HEK293 (cell line): ENCODE measurements around the gene ZNF12.

Experiments
- CTCF ChIA-PET: fragments of 350-600 bp; formaldehyde crosslinking; extraction: SDS; loops from one replicate; lab custom pipeline; 2021; ENCODE audit warnings: antibody characterized with exemption; lab: Yijun Ruan, JAX
- POLR2A ChIA-PET: fragments of 300-600 bp; formaldehyde crosslinking; extraction: SDS; loops from one replicate; lab custom pipeline; 2020; ENCODE audit warnings: antibody characterized with exemption, inconsistent platforms; lab: Yijun Ruan, JAX
- H3K27ac ChIP-seq: fragments of 200-500 bp; sonication (Bioruptor generic); 2 replicates; pipeline ENCODE4 v1.5.1; 2014; ENCODE audit warnings: low read depth, low read length, control low read depth, inconsistent platforms; ENCODE audit errors: extremely low read depth
- H3K36me3 ChIP-seq, 2 experiments: fragments of 200-500 bp in 1 of 2; sonication (Bioruptor generic) in 1 of 2; 1 replicate in 1 of 2; 2 replicates in 1 of 2; pipeline ENCODE4 v1.5.1; 2014 to 2017; ENCODE audit warnings: inconsistent platforms in 2 of 2, low read length in 2 of 2; ENCODE audit not compliant: control insufficient read depth in 2 of 2, insufficient read depth in 1 of 2
- H3K4me1 ChIP-seq: fragments of 200-500 bp; sonication (Bioruptor generic); 2 replicates; pipeline ENCODE4 v1.5.1; 2014; ENCODE audit warnings: mild to moderate bottlenecking, low read length, inconsistent platforms; ENCODE audit not compliant: control insufficient read depth, insufficient read depth
- H3K4me3 ChIP-seq: 2 replicates; pipeline ENCODE4 v1.5.1; 2011; ENCODE audit warnings: low read depth, mild to moderate bottlenecking, control low read depth, low read length, moderate library complexity
- H3K9me3 ChIP-seq: fragments of 200-500 bp; sonication (Bioruptor generic); 2 replicates; pipeline ENCODE4 v1.5.1; 2014; ENCODE audit warnings: low read depth, low read length, inconsistent platforms; ENCODE audit not compliant: control insufficient read depth, insufficient read depth
- GFI1B ChIP-seq: fragments of 450-650 bp; formaldehyde crosslinking; IDR thresholded peaks from 2 replicates; pipeline ENCODE4 v1.5.1; 2016; ENCODE audit warnings: missing biosample characterization, missing genetic modification characterization
- HOXC10 ChIP-seq: sonication (generic); formaldehyde crosslinking; IDR thresholded peaks from 2 replicates; pipeline ENCODE4 v1.8.1; 2023; ENCODE audit warnings: mild to moderate bottlenecking, missing genetic modification reagents
- KLF1 ChIP-seq: fragments of 450-650 bp; formaldehyde crosslinking; IDR thresholded peaks from 2 replicates; pipeline ENCODE4 v1.5.1; 2016; ENCODE audit warnings: missing biosample characterization, missing genetic modification characterization
- KLF8 ChIP-seq: fragments of 450-650 bp; formaldehyde crosslinking; IDR thresholded peaks from 2 replicates; pipeline ENCODE4 v1.5.1; 2016; ENCODE audit warnings: missing biosample characterization, missing genetic modification characterization
- KLF9 ChIP-seq: fragments of 450-650 bp; formaldehyde crosslinking; IDR thresholded peaks from 2 replicates; pipeline ENCODE4 v1.5.1; 2016; ENCODE audit warnings: missing biosample characterization, missing genetic modification characterization, low read depth
- PBX3 ChIP-seq: sonication (generic); formaldehyde crosslinking; IDR thresholded peaks from 2 replicates; pipeline ENCODE4 v1.8.1; 2022; ENCODE audit warnings: mild to moderate bottlenecking, moderate library complexity, missing genetic modification reagents
- SCRT1 ChIP-seq: fragments of 450-650 bp; formaldehyde crosslinking; IDR thresholded peaks from 2 replicates; pipeline ENCODE4 v1.5.1; 2016; ENCODE audit warnings: missing biosample characterization, missing genetic modification characterization, borderline replicate concordance
- SCRT2 ChIP-seq: fragments of 450-650 bp; formaldehyde crosslinking; IDR thresholded peaks from 2 replicates; pipeline ENCODE4 v1.5.1; 2016; ENCODE audit warnings: missing biosample characterization, missing genetic modification characterization
- SETDB1 ChIP-seq: IDR thresholded peaks from one replicate; pipeline ENCODE4 v1.6.1; 2017; ENCODE audit warnings: mild to moderate bottlenecking, low read length, moderate library complexity, mixed read lengths; ENCODE audit not compliant: insufficient read length
- SP2 ChIP-seq: fragments of 450-650 bp; formaldehyde crosslinking; IDR thresholded peaks from 2 replicates; pipeline ENCODE4 v1.5.1; 2016; ENCODE audit warnings: missing biosample characterization, missing genetic modification characterization
- WT1 ChIP-seq: fragments of 450-650 bp; formaldehyde crosslinking; IDR thresholded peaks from 2 replicates; pipeline ENCODE4 v1.5.1; 2016; ENCODE audit warnings: missing biosample characterization, missing genetic modification characterization
- ZBTB8A ChIP-seq: fragments of 450-650 bp; formaldehyde crosslinking; IDR thresholded peaks from 2 replicates; pipeline ENCODE4 v1.5.1; 2016; ENCODE audit warnings: missing biosample characterization, missing genetic modification characterization
- ZEB2 ChIP-seq: fragments of 450-650 bp; formaldehyde crosslinking; IDR thresholded peaks from 2 replicates; pipeline ENCODE4 v1.5.1; 2016; ENCODE audit warnings: missing biosample characterization, missing genetic modification characterization
- ZNF175 ChIP-seq: fragments of 450-650 bp; formaldehyde crosslinking; IDR thresholded peaks from 2 replicates; pipeline ENCODE4 v1.5.1; 2016; ENCODE audit warnings: missing biosample characterization, missing genetic modification characterization
- ZNF214 ChIP-seq: fragments of 450-650 bp; formaldehyde crosslinking; IDR thresholded peaks from 2 replicates; pipeline ENCODE4 v1.5.1; 2017; ENCODE audit warnings: missing biosample characterization, mild to moderate bottlenecking, missing genetic modification characterization, borderline replicate concordance
- ZNF221 ChIP-seq: fragments of 450-650 bp; formaldehyde crosslinking; IDR thresholded peaks from 2 replicates; pipeline ENCODE4 v1.5.1; 2017; ENCODE audit warnings: missing biosample characterization, missing genetic modification characterization, borderline replicate concordance
- ZNF23 ChIP-seq: fragments of 450-650 bp; formaldehyde crosslinking; IDR thresholded peaks from 2 replicates; pipeline ENCODE4 v1.5.1; 2016; ENCODE audit warnings: missing biosample characterization, missing genetic modification characterization, borderline replicate concordance
- ZNF274 ChIP-seq, 2 experiments: fragments of 200-500 bp in 1 of 2; fragments of 450-650 bp in 1 of 2; sonication (Bioruptor generic) in 1 of 2; formaldehyde crosslinking in 1 of 2; IDR thresholded peaks; 2 replicates each; pipeline versions ENCODE4 v1.5.1 to v1.6.1; 2014 to 2016; ENCODE audit warnings: borderline replicate concordance in 1 of 2, inconsistent platforms in 1 of 2, low read length in 1 of 2, missing biosample characterization in 1 of 2, missing genetic modification characterization in 1 of 2
- ZNF362 ChIP-seq: fragments of 450-650 bp; formaldehyde crosslinking; IDR thresholded peaks from 2 replicates; pipeline ENCODE4 v1.5.1; 2016; ENCODE audit warnings: missing biosample characterization, missing genetic modification characterization
- ZNF391 ChIP-seq: fragments of 450-650 bp; formaldehyde crosslinking; IDR thresholded peaks from 2 replicates; pipeline ENCODE4 v1.5.1; 2016; ENCODE audit warnings: low read depth, missing biosample characterization, missing genetic modification characterization, borderline replicate concordance
- ZNF404 ChIP-seq: fragments of 450-650 bp; formaldehyde crosslinking; IDR thresholded peaks from 2 replicates; pipeline ENCODE4 v1.5.1; 2017; ENCODE audit warnings: missing biosample characterization, missing genetic modification characterization
- ZNF658 ChIP-seq: fragments of 450-650 bp; formaldehyde crosslinking; IDR thresholded peaks from 2 replicates; pipeline ENCODE4; 2016; ENCODE audit warnings: missing biosample characterization, missing genetic modification characterization
- ZSCAN30 ChIP-seq: fragments of 450-650 bp; IDR thresholded peaks from 2 replicates; pipeline ENCODE4 v1.5.1; 2018; ENCODE audit warnings: missing biosample characterization, mild to moderate bottlenecking, missing genetic modification characterization, moderate library complexity
- TF ChIP-seq, protein P1 (sequence below): fragments of 450-650 bp; formaldehyde crosslinking; IDR thresholded peaks from 2 replicates; pipeline ENCODE4 v1.5.1; 2016; ENCODE audit warnings: missing biosample characterization, missing genetic modification characterization, borderline replicate concordance
- TF ChIP-seq, protein P2 (sequence below): fragments of 450-650 bp; formaldehyde crosslinking; IDR thresholded peaks from 2 replicates; pipeline ENCODE4 v1.5.1; 2017; ENCODE audit warnings: missing biosample characterization, missing genetic modification characterization

ZNF12 gene

GRCh38 chr7:6700793-6701192, 6.0 kb downstream of the ZNF12 start:
- peaks cover 51 to 88% of the 10 kb centered on the region in 2 experiments for H3K36me3 ChIP-seq
- H3K4me3 ChIP-seq, result no peak overlapping the region
- no peak for TF ChIP-seq HOXC10 (CRISPR knock-in tag)
- TF ChIP-seq ZNF404 (tag by site-specific recombination), result no peak
- no peak for TF ChIP-seq ZBTB8A (tag by site-specific recombination)
- no peak for TF ChIP-seq WT1 (tag by site-specific recombination)
- TF ChIP-seq ZNF274 (IDR thresholded peaks at IDR 0.05; ENCODE audit: low read length), result no peak
- no peak for TF ChIP-seq ZNF274 (tag by site-specific recombination; IDR thresholded peaks at IDR 0.05; ENCODE audit: borderline replicate concordance)
- TF ChIP-seq, protein P1, sequence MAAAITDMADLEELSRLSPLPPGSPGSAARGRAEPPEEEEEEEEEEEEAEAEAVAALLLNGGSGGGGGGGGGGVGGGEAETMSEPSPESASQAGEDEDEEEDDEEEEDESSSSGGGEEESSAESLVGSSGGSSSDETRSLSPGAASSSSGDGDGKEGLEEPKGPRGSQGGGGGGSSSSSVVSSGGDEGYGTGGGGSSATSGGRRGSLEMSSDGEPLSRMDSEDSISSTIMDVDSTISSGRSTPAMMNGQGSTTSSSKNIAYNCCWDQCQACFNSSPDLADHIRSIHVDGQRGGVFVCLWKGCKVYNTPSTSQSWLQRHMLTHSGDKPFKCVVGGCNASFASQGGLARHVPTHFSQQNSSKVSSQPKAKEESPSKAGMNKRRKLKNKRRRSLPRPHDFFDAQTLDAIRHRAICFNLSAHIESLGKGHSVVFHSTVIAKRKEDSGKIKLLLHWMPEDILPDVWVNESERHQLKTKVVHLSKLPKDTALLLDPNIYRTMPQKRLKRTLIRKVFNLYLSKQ (tag by site-specific recombination), result no peak
- no peak for TF ChIP-seq ZNF175 (tag by site-specific recombination)
- no peak for TF ChIP-seq GFI1B (tag by site-specific recombination)
- TF ChIP-seq ZEB2 (tag by site-specific recombination), result no peak
- no peak for TF ChIP-seq ZNF221 (tag by site-specific recombination)
- TF ChIP-seq SP2, result no peak
- no peak for TF ChIP-seq KLF9 (tag by site-specific recombination)
- TF ChIP-seq ZNF23 (tag by site-specific recombination), result no peak
- no peak for TF ChIP-seq ZNF362 (tag by site-specific recombination)
- no peak for TF ChIP-seq ZNF214 (tag by site-specific recombination)
- TF ChIP-seq, all 188 proteins: peak for 0
- ChIA-PET CTCF (interaction anchor here (0.6 kb wide), 1 partner anchor 41 kb away, joined by 3 read pairs; no protein-coding TSS in a partner anchor), POLR2A (no interaction called here)
- H3K9me3 ChIP-seq, result peaks cover 3% of the 10 kb centered on the region; the same call in 1 of the 2 replicates
- H3K27ac ChIP-seq, result no peak overlapping the region
- H3K4me1 ChIP-seq, result no peaks in the 10 kb centered on the region

- TF ChIP-seq ZNF391 (tag by site-specific recombination) (no peak), PBX3 (CRISPR knock-in tag) (no peak), ZNF274 (IDR thresholded peaks at IDR 0.05; ENCODE audit: low read length) (no peak), ZNF274 (tag by site-specific recombination; IDR thresholded peaks at IDR 0.05; ENCODE audit: borderline replicate concordance) (peak; percentile 94), ZNF658 (tag by site-specific recombination) (no peak), KLF8 (tag by site-specific recombination) (no peak), SCRT2 (tag by site-specific recombination) (peak; percentile 46; the same call in 1 of the 2 replicates), SETDB1 (peak; percentile 99), SCRT1 (tag by site-specific recombination) (peak; percentile 43; the same call in 1 of the 2 replicates), ZSCAN30 (tag by site-specific recombination) (0 out of 2 replicates have a peak, but pooled peaks have one; percentile 17), KLF1 (tag by site-specific recombination) (no peak)
- TF ChIP-seq, protein P2, sequence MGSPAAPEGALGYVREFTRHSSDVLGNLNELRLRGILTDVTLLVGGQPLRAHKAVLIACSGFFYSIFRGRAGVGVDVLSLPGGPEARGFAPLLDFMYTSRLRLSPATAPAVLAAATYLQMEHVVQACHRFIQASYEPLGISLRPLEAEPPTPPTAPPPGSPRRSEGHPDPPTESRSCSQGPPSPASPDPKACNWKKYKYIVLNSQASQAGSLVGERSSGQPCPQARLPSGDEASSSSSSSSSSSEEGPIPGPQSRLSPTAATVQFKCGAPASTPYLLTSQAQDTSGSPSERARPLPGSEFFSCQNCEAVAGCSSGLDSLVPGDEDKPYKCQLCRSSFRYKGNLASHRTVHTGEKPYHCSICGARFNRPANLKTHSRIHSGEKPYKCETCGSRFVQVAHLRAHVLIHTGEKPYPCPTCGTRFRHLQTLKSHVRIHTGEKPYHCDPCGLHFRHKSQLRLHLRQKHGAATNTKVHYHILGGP (tag by site-specific recombination), result no peak
- ChIA-PET CTCF (no interaction called here), POLR2A (no interaction called here)
- Histone ChIP-seq H3K36me3 (peaks cover 29 to 98% of the 10 kb centered on the region in 2 experiments), H3K27ac (no peak overlapping the region), H3K9me3 (no peaks in the 10 kb centered on the region), H3K4me3 (no peak overlapping the region), H3K4me1 (no peaks in the 10 kb centered on the region)
These were observed 15.1 kb downstream of the ZNF12 start for GRCh38 chr7:6691609-6692106.
